HG02852 (cell line): ENCODE measurements around the gene DOCK4.

Experiments
- ATAC-seq: cut with Tn5 transposase; IDR thresholded peaks from one replicate; pipeline ENCODE4 v1.9.1; 2021; ENCODE audit warnings: mild to moderate bottlenecking, moderate library complexity; ENCODE audit not compliant: unreplicated experiment

DOCK4 gene

DNA sequence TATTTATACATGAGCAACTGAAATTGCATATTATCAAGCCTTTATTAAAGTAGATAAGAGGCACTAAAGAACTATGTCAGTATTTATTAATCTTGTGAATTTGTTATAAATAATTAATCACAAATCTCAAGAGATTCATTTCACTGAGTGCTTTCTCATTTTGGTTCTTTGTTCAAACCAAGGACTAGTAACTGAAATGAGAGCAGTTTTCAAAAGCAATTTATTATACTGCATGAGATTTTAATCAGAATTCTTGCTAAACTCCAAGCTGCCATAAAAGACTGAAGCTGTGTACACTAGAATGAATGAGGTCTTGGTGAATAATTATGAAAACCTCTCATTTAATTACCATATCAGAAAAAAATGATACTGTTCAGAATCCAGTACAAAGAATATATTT lies 419.1 kb downstream of the DOCK4 start:
- ATAC-seq, result no peak

DNA sequence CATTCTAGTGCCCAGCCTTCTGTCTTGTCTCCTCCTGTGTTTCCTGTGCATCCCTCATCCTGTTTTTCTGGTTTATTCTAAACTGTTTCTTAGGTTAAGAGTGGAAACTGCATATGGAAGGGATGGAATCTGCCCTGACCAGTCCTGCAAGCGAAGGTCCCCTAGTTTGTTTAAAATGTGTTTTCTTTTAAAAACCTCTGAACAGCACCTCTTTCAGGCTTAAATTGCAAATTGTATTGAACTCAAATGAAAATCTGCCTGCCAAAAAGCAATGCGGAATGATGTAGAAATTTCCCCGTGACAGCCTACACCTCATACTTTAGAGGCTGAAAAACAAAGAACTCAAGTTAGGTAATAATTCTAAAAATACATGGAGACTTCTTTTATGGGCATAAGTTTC lies 421.1 kb downstream of the DOCK4 start:
- ATAC-seq, result no peak

DNA sequence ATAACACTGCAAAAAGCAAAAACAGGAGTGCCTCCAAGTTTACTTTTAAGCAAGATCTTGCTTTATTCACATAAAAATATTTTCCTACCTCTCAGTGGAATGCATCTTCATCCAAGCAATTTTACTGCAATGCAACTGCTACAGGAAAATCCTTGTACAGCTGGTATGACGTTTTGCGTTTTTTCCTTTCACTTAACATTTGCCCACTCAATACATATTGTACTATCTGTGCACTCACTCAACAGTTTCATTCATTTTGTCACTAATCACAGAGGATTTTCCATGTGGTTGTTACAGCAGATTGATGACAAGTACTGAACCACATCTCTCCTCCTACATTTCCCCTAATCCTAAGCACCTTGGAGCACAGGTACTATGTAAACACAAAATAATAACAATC lies 421.9 kb downstream of the DOCK4 start:
- ATAC-seq, result no peak

DNA sequence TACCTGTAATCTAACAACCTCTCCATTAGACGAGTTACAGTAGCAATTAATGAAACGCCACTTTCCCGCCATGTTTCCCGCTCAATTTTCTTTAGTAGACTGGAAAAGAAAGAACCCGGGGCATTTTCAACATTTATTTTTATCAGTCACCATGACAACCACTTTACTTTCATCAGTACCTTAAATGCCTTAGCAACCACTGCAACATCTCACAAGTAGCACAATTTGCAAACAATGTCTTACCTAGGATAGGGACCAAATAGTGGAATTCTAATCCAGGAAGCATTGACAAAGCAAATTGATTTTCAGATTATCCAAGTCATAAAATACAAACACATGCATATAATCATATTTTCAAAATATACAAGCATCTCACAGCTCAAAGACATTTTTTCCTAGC lies 422.3 kb downstream of the DOCK4 start:
- no peak for ATAC-seq

DNA sequence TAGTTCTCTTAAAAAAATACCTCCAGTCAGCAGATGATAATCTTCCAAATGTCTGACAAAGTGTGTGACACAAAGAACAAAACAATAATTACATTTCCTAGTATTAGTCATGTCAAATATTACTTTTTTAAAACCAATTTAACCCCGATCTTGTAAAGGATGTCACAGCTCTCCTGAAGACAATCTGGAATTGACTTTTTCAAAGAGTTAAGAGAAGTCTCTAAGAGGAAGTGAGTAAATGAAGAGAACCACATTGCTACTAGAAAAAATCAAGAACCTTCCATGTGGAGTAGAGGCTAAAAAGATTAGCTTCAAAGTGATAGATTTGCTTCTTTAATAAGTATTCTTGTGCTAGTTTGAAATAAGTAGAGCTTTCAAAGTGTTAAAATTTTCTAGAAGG lies 425.7 kb downstream of the DOCK4 start:
- ATAC-seq, result peak; percentile 67

DNA sequence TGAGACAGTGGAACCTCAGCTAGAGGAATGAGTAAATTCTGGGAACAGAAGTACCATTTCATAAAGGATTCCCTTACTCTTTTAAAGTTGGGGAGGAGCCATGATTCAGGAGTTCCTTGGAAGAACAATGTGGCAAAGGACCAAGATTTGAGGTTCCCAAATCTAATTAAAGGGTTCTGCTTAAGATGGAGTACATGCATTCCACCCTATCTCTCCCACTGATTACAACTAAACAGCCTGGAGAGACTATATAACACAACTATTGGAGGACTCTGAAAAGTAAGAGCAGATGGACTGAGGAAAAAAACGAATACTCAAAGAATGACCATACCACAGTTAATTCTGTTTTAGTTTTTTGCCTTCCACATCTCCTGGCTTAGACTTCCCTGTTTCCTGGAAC lies 431.0 kb downstream of the DOCK4 start:
- ATAC-seq, result no peak

DNA sequence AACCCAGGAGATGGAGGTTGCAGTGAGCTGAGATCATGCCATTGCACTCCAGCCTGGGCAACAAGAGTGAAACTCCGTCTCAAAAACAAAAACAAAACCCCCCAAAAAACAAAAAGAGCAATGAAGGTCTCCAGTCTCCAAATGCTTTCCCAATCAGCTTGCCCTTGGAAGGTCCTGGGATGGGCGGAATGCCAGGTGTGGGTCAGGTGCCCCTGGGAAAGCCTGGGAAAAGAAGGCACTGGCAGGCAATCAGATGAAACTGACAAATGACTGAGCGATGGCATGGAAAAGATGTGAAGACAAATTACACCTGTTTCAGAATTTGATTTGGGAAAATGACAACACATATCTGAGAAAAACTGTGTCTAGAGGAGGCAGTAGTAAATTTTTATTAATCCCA lies 433.5 kb downstream of the DOCK4 start:
- no peak for ATAC-seq

DNA sequence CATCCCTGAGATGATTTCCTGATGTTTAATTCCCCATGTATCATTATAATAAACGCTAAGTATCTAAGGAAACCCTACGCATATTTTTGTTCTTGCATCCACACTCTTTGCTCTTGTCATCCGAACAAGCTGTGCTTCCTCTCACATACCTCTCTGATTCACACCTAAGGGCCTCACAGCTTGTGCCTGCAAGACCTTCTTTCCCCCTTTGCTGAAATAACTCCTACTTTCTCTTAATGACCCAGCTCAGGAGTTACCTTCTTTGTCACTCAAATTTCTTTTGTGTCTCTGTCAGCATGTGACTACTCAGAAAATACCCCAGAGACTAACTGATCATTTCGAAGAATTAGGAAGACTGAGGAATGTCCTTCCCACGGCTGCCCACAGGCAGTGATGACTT lies 434.6 kb downstream of the DOCK4 start:
- ATAC-seq, result no peak

DNA sequence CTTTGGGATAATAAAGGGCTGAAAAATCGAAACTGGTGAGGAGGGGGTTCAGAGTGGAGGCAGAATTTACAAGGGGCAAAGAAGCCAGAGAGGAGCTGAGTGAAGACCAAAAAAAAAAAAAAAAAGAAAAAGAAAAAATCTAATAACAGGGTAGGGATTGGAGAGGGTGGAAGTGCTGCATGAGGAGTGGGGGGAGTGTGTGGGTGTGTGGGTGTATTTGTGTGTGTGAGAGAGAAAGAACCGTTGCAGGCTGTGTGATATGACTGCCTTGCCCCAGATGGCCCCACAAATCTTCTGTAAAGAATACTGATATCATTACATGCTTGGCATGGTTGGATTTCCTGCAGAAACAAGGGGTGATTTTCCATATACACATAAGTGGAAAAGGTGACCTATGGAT lies 436.1 kb downstream of the DOCK4 start:
- ATAC-seq, result no peak

DNA sequence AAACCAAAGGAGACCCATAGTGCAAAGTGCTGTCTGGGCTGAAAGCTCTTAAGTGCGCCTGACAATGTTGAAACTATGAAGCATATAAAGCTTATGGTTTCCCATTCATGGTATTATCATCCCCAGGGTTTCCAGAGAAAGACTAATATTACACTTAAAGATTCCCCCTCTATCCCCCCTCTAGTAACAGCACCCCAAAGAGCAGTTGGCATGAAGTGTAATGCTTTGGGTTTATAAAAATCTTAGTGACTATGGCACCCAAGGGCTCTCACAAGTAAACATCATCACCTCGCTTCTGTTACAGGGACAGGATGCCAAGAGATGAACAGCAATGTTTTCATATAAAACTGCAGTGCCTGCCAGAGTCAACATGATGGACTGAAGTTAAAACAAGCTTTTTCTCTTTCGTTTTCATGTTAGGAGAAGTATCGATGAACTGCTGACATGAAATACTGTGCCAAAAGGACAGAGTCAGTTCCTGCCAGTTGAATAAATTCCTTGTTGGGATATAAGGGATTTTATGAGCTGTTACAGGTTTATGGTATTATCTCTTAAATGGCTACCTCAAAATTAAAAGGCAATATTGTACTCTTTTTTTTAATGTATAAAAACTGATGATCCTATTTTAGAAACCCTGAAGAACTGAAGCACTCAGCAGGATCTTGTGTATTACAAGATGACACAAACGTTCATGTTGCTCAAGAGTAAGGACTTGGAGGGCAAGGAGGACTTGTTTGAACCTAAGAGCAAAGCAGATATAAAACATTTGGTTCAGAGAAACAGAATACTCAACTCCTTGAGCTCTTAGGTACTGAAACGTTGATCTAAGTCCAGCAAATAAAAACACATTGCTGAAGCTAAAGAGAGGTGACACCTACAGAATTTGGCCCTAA lies 440.2 kb downstream of the DOCK4 start:
- ATAC-seq, result no peak

DNA sequence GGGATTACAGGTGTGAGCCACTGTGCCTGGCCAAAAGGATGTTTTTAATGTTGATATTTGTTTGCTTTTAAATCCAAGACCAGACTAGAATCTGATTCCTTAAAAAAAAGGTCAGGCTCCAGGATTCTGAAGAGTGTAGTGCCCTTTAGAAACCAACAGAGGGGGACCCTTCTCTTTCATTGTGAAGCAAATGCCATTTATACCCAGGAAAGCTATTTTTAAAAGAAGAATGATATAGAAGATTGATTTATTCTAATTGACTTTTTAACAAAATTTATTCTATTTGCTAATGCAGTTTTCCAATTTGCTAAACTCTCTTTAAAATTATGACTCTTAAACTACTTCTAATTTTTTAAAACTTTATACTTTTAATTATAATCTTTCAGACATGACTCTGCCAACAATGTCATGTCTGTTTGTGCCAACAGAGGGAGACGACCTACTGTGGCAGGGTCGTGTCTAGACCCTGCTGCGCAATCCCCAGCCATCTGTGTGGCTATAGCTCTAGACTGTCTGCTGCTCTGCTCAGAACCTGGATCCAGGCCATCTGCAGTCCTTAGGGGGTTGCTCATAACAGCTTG lies 442.9 kb downstream of the DOCK4 start:
- no peak for ATAC-seq

DNA sequence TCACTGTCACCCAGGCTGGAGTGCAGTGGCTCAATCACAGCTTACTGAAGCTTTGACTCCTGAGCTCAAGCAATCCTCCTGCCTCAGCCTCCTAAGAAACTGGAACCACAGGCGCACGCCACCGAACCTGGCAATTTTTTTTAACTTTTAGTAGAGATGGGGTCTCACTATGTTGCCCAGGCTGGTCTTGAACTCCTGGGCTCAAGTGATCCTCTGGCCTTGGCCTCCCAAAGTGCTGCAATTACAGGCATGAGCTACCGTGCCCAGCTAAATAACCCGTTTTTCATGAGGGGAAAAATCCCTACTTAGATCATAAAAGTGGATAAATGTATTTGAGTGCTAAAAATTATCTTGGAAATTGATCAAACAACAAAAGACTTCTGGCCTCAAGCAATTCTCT lies 443.4 kb downstream of the DOCK4 start:
- no peak for ATAC-seq

DNA sequence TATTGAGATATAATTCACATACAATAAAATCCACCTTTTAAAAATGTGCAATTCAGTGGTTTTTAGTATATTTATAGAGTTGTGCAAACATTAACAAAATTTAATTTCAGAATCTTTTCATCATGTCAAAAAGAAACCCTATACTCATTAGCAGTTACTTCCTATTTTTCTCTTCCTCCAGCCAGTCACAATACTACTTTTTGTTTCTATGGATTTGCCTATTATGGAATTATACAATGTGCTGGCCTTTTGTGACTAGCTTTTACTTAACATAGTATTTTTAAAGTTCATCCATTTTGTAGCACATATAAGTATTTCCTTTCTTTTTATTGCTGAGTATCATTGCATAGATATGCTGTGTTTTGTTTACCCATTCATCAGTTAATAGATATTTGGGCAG lies 444.0 kb downstream of the DOCK4 start:
- no peak for ATAC-seq

DNA sequence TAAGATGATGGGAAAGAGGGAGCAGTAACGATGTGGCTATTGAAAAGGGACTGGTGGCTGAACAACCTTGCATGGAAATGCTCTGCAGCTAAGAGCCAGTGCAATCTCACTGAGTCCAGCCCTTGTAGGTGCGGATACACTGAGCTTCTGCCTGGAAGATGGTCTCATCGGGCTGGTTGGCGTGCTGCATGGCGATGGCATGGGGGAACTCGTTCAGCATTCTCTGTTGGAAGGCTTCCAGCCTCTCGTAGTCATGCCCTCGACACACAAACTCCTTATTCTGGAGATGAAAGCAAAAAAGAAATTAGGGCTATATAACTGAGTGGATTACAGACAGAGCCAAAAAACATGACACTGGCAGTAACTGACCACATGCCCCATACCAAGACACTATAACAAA lies 446.2 kb downstream of the DOCK4 start:
- ATAC-seq, result no peak

DNA sequence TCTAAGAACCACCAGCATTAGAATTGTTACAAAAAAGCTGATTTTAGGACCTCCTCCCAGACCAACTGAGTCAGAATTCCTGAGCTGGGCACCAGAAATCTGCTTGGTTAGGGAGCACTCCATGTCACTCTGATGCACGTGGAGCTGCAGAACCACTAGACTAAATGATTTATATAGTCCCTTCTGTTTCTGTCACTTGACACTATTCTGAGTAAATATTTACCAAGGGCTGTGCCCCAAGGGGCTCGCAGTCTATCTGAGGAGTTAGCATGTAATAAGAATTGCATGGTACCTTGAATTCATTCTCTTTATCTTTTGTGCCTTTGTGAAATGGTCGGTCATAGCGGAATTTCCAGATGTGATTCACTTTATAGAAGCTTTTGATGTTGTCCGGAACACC lies 447.9 kb downstream of the DOCK4 start:
- no peak for ATAC-seq

DNA sequence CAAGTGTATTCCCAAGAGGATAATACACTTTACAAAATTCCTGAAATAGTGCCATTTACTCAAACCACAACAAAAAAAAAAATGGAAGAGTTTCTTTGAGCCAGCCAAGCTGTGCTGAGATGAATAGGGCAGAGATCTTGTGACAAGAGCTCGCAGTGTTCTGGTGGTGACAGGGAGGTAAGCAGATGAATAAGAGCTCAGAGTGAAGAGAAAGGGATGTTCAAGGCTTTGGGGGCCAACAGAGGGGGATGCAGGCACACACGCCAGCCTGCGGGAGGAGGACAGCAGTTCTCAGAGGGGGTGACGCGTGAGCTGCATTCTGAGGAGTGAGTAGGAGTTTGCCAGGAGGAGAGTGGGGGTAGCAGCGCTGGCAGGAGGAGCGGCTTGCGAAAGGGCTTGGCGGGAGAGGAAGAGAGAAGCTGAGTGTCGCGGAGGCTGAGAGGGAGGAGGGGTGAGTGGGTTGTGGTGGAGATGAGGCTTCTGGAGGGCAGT lies 449.5 kb downstream of the DOCK4 start:
- ATAC-seq, result no peak

DNA sequence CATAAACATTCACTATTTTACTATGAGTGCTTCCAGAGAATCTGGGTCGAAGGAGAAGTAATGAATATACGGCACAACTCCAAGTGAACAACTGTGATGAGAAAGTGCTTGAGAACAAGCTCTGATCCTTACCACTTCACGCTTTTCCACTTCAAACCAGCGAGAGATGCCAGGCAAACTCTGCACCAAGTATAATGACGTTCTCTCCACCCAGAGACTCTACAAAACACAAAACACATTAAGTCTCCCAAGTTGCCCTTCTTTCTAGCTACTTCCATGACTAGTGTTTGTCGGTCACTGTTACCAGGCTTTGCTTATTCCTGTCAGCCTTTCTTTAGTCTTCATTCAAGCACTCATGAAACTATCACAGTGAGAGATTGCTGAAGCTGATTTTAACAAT lies 450.8 kb downstream of the DOCK4 start:
- ATAC-seq, result no peak

DNA sequence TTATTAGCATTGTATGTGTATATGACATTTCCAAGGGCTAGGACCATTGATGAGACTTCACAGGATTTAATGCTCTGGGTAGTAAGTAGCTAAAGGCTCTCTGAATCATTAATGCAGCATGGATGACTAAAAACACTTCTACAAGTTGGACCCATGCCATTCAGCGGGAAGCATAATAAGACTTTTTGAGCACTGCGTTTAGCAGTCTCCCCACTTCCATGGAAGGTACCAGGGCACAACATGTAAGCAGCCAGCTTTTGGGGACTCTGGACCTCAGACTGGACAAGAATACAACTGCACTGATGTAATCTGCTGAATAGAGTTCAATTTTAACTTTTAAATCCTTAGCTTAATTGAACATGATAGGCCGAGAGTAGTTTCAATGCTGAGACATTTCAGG lies 452.2 kb downstream of the DOCK4 start:
- ATAC-seq, result no peak

DNA sequence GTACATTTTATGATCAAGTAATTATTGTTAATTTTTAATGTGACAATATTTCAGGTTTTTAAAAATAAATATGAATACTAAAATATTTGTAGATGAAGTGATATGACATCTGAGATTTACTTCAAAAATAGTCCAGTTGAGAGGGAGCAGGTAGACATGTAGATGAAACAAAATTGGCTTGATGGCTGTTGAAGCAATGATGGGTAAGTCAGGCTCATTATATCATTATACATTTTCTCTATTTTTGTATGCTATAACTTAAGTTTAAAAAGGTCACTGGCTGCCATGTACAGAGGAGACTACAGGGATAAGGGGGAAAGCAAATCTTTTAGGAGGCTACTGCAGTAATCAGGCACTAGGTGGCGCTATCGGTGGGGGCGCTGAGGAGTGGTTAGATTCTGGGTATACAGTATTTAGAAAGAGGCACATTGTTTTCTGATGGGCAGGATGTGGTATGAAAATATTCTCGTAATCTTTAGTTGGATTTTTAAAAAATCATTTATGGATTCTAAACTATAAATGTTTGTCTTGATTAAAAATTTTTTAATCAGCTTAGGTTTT lies 454.1 kb downstream of the DOCK4 start:
- ATAC-seq, result peak; percentile 98

DNA sequence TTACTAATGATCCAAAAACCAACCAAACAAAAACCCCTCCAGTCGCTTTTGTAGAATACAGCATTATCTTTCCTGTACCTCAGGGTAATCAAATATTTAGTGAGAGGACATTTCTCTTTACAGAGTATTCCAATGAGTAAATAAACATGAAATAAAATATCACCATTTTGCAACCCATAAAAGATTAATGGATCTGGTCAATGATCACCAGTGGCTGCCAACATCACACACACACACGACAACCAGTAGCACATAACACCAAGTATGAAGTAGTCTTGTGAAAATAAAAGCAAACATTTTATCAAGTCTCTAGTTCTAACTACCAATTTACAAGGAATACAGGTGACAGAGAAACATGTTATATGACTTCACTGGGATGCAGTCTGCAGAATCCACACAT lies 455.3 kb downstream of the DOCK4 start:
- no peak for ATAC-seq

DNA sequence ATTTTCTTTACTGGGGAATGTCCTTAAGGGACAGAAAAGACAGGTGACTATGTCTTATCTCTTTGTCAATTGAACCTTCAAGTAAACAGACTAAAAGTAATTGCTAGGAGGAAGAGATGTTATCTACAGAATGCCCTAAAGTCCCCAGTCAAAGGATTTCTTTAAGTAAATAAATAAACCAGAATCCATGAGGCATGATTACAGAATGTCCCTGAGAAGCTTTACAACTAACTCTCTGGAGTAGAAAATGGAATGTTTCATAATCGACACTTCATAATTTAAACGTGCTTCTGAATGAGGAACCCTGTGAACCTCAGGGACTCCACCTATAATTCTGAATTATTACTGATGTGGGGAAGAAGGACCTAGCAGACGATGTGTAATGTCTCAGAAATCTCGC lies 456.0 kb downstream of the DOCK4 start:
- no peak for ATAC-seq

DNA sequence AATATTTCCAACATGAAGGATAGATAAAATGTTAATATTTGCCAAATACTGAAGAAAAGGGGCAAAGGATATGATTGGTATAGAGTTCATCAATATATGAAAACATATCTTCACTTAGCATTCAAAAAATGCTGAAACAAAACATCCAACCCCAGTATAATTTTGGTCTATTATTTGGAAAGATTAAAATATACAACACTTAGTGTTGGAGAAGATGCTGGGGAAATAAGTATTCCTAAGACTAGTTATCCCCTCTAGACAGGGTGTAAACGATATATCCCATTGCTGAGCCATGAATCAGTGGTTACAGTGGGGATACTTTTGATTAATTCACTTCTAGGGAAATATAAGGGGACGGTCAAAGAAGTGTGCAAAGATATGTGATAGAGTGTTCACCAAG lies 456.6 kb downstream of the DOCK4 start:
- no peak for ATAC-seq
